ENCODE data around the gene SP140L. TPM values are rescaled to one million over a fixed set of nuclear protein-coding genes. Genes with fewer than 3 reads are reported as not detected.
"Not testable (repeated sequence)": the region's sequence is repeated elsewhere in the genome, so short reads cannot be mapped to it uniquely, and the experiment has no call there.

SP140L gene
- total RNA-seq, 1 donor from 2014 or later = 32.2 TPM

GRCh38 chr2:230308402-230309000 lies 18.5 kb upstream of the SP140L start:
- no peak for DNase-seq (ENCODE audit: low read depth)
- Histone ChIP-seq H4K20me1 (ENCODE audit: insufficient read depth, low read length) (no peaks in the 10 kb centered on the region), H3K27ac (ENCODE audit: low read depth, low read length) (no peak overlapping the region), H3K27me3 (ENCODE audit: insufficient read depth, low read length) (no peaks in the 10 kb centered on the region), H3K4me3 (ENCODE audit: insufficient read depth, low read depth, low read length) (no peak overlapping the region), H3K9ac (ENCODE audit: low read length) (no peak overlapping the region), H3K4me2 (ENCODE audit: low read length) (no peak overlapping the region), H3K9me3 (ENCODE audit: insufficient read depth, low read depth, low read length) (peaks cover 4% of the 10 kb centered on the region), H2AFZ (ENCODE audit: low read depth, low read length) (no peak overlapping the region), H3K79me2 (ENCODE audit: insufficient read depth, low read length) (no peaks in the 10 kb centered on the region), H3K4me1 (ENCODE audit: insufficient read depth, low read length) (peaks cover 7% of the 10 kb centered on the region), H3K36me3 (ENCODE audit: insufficient read depth, low read length) (no peaks in the 10 kb centered on the region)
- Mint-ChIP-seq H3K9me3 (ENCODE audit: unreplicated experiment) (peaks cover 6% of the 10 kb centered on the region), H3K4me1 (ENCODE audit: low read depth, unreplicated experiment) (peaks cover 11% of the 10 kb centered on the region), H3K36me3 (ENCODE audit: low read depth, unreplicated experiment) (peaks cover 16% of the 10 kb centered on the region), H3K4me3 (ENCODE audit: unreplicated experiment) (no peak overlapping the region), H3K27me3 (ENCODE audit: low read depth, unreplicated experiment) (no peaks in the 10 kb centered on the region), H3K27ac (ENCODE audit: unreplicated experiment) (no peak overlapping the region)
- TF ChIP-seq EZH2 (IDR thresholded peaks at IDR 0.05; ENCODE audit: insufficient read depth, low read length) = no peak
- TF ChIP-seq CTCF (IDR thresholded peaks at IDR 0.05; ENCODE audit: insufficient read depth, low read depth, low read length) = no peak
- FAIRE-seq = no peak

GRCh38 chr2:230310792-230311191 lies 16.2 kb upstream of the SP140L start:
- FAIRE-seq = peak; percentile 66
- H3K27me3 ChIP-seq (ENCODE audit: insufficient read depth, low read length); H3K4me3 ChIP-seq (ENCODE audit: insufficient read depth, low read depth, low read length); H3K9ac ChIP-seq (ENCODE audit: low read length); H3K27ac ChIP-seq (ENCODE audit: low read depth, low read length); H4K20me1 ChIP-seq (ENCODE audit: insufficient read depth, low read length); H2AFZ ChIP-seq (ENCODE audit: low read depth, low read length); H3K9me3 Mint-ChIP-seq (ENCODE audit: unreplicated experiment); H3K79me2 ChIP-seq (ENCODE audit: insufficient read depth, low read length); H3K4me2 ChIP-seq (ENCODE audit: low read length); H3K4me3 Mint-ChIP-seq (ENCODE audit: unreplicated experiment); H3K4me1 ChIP-seq (ENCODE audit: insufficient read depth, low read length); H3K27ac Mint-ChIP-seq (ENCODE audit: unreplicated experiment); DNase-seq (ENCODE audit: low read depth); H3K36me3 ChIP-seq (ENCODE audit: insufficient read depth, low read length); H3K27me3 Mint-ChIP-seq (ENCODE audit: low read depth, unreplicated experiment); H3K9me3 ChIP-seq (ENCODE audit: insufficient read depth, low read depth, low read length): not testable (repeated sequence)
- Mint-ChIP-seq H3K4me1 (ENCODE audit: low read depth, unreplicated experiment) (peaks cover 11% of the 10 kb centered on the region), H3K36me3 (ENCODE audit: low read depth, unreplicated experiment) (peaks cover 17% of the 10 kb centered on the region)

GRCh38 chr2:230311634-230312033 lies 15.4 kb upstream of the SP140L start:
- not testable (repeated sequence) for H3K36me3 ChIP-seq (ENCODE audit: insufficient read depth, low read length); H3K27me3 Mint-ChIP-seq (ENCODE audit: low read depth, unreplicated experiment); H3K9me3 Mint-ChIP-seq (ENCODE audit: unreplicated experiment); H3K4me3 Mint-ChIP-seq (ENCODE audit: unreplicated experiment); H3K4me1 ChIP-seq (ENCODE audit: insufficient read depth, low read length); H4K20me1 ChIP-seq (ENCODE audit: insufficient read depth, low read length); DNase-seq (ENCODE audit: low read depth); H3K27me3 ChIP-seq (ENCODE audit: insufficient read depth, low read length); H3K4me2 ChIP-seq (ENCODE audit: low read length); H3K4me3 ChIP-seq (ENCODE audit: insufficient read depth, low read depth, low read length); H3K79me2 ChIP-seq (ENCODE audit: insufficient read depth, low read length); H3K9ac ChIP-seq (ENCODE audit: low read length); H2AFZ ChIP-seq (ENCODE audit: low read depth, low read length); H3K9me3 ChIP-seq (ENCODE audit: insufficient read depth, low read depth, low read length); H3K27ac ChIP-seq (ENCODE audit: low read depth, low read length)
- FAIRE-seq = peak; percentile 43
- H3K36me3 Mint-ChIP-seq (ENCODE audit: low read depth, unreplicated experiment) = peaks cover 17% of the 10 kb centered on the region
- H3K4me1 Mint-ChIP-seq (ENCODE audit: low read depth, unreplicated experiment) = peaks cover 11% of the 10 kb centered on the region
- peak overlapping the region; percentile 12 for H3K27ac Mint-ChIP-seq (ENCODE audit: unreplicated experiment)
